IPS-18a (cell line): ENCODE measurements around the gene MYH9.

Source experiments
- H3K27ac ChIP-seq: one replicate; pipeline ENCODE4 v1.5.1; 2013; ENCODE audit warnings: low read length
- H3K27me3 ChIP-seq: one replicate; pipeline ENCODE4 v1.6.1; 2013; ENCODE audit warnings: mild to moderate bottlenecking, low read length; ENCODE audit not compliant: control insufficient read depth, insufficient read depth
- H3K36me3 ChIP-seq: one replicate; pipeline ENCODE4 v1.6.1; 2013; ENCODE audit warnings: low read depth, low read length; ENCODE audit not compliant: control insufficient read depth
- H3K4me1 ChIP-seq: one replicate; pipeline ENCODE4 v1.6.1; 2013; ENCODE audit warnings: low read depth, low read length; ENCODE audit not compliant: control insufficient read depth
- H3K4me3 ChIP-seq: one replicate; pipeline ENCODE4 v1.5.1; 2013; ENCODE audit warnings: low read length
- H3K9ac ChIP-seq: one replicate; pipeline ENCODE4 v1.6.1; 2013; ENCODE audit warnings: mild to moderate bottlenecking, low read length, moderate library complexity
- H3K9me3 ChIP-seq: one replicate; pipeline ENCODE4 v1.6.1; 2013; ENCODE audit warnings: low read depth, low read length; ENCODE audit not compliant: control insufficient read depth

The MYH9 gene

DNA sequence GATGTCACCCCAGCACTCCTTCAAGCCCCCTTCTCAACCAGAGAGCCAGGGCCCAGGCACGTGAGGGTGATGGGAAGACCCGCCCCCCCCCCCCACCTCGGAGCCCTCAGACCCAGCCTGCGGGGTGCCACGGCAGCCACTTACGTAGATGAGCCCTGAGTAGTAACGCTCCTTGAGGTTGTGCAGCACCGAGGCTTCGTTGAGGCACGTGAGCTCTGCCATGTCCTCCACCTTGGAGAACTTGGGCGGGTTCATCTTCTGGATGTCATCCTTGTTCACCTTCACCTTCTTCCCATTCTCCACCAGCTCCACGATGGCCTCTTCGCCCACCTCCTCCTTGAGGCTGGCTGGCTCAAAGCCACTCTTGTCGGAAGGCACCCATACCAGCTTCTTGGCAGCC lies 39.0 kb downstream of the MYH9 start:
- no peak overlapping the region for H3K27ac ChIP-seq
- H3K4me3 ChIP-seq = no peak overlapping the region
- H3K27me3 ChIP-seq = no peaks in the 10 kb centered on the region
- H3K9ac ChIP-seq = no peak overlapping the region
- H3K9me3 ChIP-seq = no peaks in the 10 kb centered on the region
- H3K4me1 ChIP-seq = peaks cover 24% of the 10 kb centered on the region
- H3K36me3 ChIP-seq = peaks cover 11% of the 10 kb centered on the region

DNA sequence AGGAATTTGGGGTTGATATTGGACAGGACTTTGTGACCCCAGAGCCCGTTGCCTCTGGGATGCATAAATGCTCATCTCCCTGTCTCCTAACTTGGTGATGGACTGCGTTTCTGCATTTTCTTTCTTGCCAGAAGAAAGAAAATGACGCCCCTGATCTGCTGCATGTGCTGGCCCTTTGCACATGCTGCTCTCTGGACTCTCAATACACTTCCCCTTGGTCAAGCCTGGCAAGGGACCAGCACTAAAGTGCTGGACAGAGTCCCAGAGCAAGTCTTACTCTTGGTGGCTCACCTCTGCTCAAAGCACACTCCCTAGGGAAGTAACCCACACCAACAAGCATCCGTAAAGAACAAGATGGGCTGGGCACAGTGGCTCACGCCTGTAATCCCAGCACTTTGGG lies 40.7 kb downstream of the MYH9 start:
- Histone ChIP-seq H3K27ac (no peak overlapping the region), H3K9ac (no peak overlapping the region), H3K4me1 (peaks cover 17% of the 10 kb centered on the region), H3K9me3 (no peaks in the 10 kb centered on the region), H3K36me3 (peaks cover 13% of the 10 kb centered on the region), H3K27me3 (no peaks in the 10 kb centered on the region), H3K4me3 (no peak overlapping the region)

DNA sequence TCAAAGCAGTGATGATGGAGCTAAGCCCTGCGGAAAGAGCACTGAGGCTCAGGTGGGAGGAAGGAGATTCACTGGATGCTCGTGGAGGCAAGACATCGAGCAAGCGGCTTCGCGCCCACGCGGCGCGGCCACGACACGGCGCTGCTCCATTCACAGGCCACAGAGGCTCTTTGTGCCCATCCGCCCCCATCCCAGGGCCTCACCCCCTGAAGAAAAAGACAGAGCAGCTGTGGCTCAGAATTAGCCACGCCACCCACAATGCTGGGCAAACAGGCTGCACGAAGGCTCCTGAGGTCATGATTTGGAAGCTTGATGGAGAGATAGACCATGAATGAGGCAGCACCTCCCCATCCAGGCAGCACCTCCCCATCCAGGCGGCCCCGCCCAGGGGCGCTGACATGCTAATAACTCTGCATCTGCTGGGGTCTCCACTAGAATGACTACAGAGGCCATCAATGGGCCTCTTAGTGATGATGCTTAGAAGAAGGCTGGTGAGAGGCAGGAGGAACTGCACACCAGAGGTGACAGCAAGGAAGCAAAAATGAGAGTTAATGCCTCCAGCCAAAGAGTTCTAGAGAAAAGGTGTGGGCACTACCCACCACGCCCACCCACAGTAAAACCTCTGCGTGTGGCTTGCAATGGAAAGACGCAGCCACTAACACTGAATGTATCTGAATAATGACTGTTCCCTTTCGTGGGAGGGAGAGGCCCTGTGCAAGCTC lies 43.5 kb downstream of the MYH9 start:
- Histone ChIP-seq H3K9me3 (no peaks in the 10 kb centered on the region), H3K36me3 (peaks cover 38% of the 10 kb centered on the region), H3K27ac (no peak overlapping the region), H3K4me3 (no peak overlapping the region), H3K4me1 (no peaks in the 10 kb centered on the region), H3K27me3 (no peaks in the 10 kb centered on the region), H3K9ac (no peak overlapping the region)

DNA sequence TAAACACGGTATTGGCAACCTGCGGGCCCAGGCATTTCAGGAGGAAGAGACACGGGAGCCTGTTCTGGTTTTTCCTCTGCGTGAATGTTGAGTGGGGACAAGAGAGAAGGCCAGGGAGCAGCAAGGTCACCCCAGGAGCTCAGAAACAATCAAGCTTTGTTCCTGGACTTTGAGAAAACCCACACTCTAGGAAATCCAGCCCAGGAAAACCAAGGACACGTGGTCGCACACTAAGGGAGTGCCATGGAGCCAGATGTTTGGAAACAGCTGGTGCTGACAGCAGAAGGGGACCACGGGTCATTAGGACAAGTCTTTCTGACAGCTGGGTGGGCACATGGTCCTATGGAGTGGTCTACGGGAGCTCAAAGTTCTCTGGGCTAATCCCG lies 44.1 kb downstream of the MYH9 start:
- Histone ChIP-seq H3K36me3 (peaks cover 44% of the 10 kb centered on the region), H3K9ac (no peak overlapping the region), H3K27me3 (no peaks in the 10 kb centered on the region), H3K27ac (no peak overlapping the region), H3K4me1 (no peaks in the 10 kb centered on the region), H3K4me3 (no peak overlapping the region), H3K9me3 (no peaks in the 10 kb centered on the region)

DNA sequence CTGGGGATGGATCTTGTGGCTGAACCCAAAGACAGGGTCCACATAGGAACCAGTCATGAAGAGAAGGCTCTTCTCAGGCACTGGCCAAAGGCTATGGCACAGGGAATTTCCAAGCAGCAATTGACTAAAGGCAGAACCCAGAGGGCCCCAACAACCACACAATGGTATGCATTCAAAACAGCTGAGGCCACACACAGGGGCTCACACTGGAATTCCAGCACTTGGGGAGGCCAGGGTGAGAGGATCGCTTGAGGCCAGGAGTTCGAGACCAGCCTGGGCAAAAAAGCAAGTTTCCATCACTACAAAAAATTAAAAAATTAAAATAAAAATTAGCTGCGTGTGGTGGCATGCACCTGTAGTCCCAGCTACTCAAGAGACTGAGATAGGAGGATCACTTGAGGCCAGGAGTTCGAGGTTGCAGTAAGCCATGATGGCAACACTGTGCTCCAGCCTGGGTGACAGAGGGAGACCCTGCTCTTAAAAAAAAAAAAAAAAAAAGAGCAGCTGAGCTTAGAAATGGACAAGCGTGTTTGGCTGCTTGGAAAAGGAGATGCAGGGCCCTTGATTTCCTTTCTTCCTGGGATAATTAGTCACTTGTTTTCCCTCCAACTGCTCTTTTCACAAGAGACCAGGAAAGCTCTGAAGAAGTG lies 44.6 kb downstream of the MYH9 start:
- peaks cover 46% of the 10 kb centered on the region for H3K36me3 ChIP-seq
- H3K27ac ChIP-seq = no peak overlapping the region

DNA sequence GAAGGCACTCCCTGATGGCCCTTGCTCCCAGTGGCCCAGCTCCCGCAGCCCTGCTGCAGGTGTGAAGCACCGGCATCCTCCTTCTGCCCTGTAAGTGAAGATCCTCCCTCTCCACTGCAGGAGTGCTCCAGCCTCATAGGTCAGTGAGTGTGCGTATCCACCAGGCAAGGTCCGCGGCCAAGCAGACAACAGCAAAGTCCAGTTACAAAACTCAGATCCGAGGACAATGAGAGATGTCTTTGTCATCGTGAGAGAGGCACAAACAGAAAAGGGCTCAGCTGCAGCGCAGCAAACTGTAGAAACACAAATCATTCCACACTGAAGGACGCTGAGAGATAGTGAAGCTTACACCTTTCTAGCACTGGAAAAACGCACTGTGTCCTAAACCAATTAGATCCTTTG lies 46.1 kb downstream of the MYH9 start:
- Histone ChIP-seq H3K4me1 (peaks cover 3% of the 10 kb centered on the region), H3K4me3 (no peak overlapping the region), H3K9me3 (no peaks in the 10 kb centered on the region), H3K27me3 (no peaks in the 10 kb centered on the region), H3K9ac (no peak overlapping the region), H3K27ac (no peak overlapping the region), H3K36me3 (peaks cover 54% of the 10 kb centered on the region)

More for the DNA sequence above, 44.6 kb downstream of the MYH9 start:
- H3K4me3 ChIP-seq = no peak overlapping the region
- no peak overlapping the region for H3K9ac ChIP-seq
- no peaks in the 10 kb centered on the region for H3K9me3 ChIP-seq
- H3K4me1 ChIP-seq = no peaks in the 10 kb centered on the region
- no peaks in the 10 kb centered on the region for H3K27me3 ChIP-seq

DNA sequence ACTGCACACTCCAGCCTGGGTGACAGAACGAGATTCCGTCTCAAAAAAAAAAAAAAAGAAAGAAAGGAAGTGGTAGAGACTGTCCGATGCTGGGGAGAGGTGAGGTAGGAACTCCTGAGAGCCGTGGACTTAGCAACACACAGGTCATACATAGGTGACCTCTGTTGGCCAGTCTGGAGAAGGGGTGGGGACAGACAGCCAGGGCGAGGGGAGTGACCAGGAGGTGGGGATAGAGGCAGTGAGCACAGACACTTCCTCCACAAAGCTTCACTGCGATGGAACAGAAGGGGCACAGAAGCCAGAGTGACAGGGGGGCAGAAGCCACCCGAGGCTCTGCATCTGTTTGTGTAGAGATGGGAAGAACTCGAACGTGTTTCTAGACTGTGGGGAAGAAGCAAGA lies 47.1 kb downstream of the MYH9 start:
- peaks cover 12% of the 10 kb centered on the region for H3K4me1 ChIP-seq
- no peak overlapping the region for H3K27ac ChIP-seq
- H3K9ac ChIP-seq = no peak overlapping the region
- H3K36me3 ChIP-seq = peaks cover 56% of the 10 kb centered on the region
- H3K27me3 ChIP-seq = no peaks in the 10 kb centered on the region
- no peak overlapping the region for H3K4me3 ChIP-seq
- no peaks in the 10 kb centered on the region for H3K9me3 ChIP-seq

DNA sequence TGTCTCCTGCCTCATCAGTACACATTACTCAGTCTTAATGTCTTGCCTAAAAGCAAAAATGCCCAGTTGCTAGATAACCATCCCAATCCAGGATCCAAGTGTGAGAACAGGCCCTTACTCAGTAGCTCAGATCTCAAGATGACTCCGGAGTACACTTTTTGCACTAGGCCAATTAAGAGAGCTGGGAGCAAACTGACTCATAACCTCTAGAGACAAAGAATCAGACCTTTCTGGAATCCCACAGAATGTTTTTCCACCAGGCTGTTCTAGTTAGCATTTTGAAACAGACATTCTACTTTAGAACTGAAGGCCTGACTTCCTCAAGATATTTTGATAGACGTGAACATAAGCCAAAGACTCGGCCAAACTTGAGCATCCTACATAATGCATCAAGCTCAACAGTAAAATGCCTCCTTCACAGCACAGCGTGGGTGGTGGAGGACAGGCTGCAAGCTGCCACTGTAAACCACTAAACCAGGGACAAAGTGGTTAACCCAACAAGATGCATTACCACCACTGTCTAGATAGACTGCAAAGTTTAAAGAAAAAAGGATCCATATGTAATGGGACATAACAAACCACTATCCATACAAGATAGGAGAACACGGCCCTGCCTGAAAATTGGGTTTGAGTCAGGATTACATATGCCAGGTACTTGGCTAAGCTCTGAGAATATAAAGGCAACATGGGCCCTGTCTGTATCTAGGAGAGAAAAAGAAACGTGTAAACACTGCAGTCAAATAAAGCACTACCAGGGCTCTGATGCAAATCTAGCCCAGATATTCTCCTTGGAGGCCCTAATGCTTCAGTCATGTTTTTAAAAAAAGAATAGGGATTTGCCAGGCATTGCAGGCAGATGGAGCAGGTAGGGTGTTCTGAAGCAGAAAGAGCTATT lies 48.3 kb downstream of the MYH9 start:
- Histone ChIP-seq H3K36me3 (peaks cover 56% of the 10 kb centered on the region), H3K9me3 (no peaks in the 10 kb centered on the region), H3K4me1 (peaks cover 17% of the 10 kb centered on the region), H3K9ac (no peak overlapping the region), H3K27ac (no peak overlapping the region), H3K4me3 (no peak overlapping the region), H3K27me3 (no peaks in the 10 kb centered on the region)

DNA sequence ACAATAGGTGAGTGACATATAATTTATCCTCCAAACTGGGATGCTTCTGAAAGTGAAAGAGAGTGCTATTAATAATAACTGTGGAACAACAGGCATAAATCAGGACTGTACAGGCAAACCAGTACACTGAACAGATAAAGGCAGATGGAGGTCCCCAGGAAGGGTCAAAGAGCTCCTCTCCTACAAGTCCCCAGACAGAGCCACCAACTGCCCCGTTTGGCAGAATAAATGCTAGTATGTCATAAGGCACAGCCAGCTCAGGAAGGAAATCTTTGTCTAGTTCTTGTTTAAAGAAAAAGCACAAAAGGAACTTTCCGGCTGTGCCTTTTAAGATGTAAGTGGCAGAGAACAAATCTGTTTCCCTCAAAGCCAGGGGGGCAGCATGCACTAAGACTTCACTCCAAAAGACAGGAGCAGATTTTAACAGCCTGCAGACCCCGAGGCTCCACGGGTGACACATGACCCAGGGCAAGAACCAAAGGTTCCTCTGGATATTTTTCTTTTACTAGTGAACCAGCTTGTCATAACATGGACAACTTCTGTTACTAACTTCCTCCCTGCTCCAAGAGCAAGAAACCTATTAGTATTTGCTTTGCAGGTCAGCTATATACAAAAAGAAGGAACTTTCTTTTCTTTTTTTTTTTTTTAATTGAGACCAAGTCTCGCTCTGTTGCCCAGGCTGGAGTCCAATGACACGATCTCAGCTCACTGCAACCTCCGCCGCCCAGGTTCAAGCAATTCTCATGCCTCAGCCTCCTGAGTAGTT lies 50.2 kb downstream of the MYH9 start:
- peaks cover 28% of the 10 kb centered on the region for H3K4me1 ChIP-seq
- H3K4me3 ChIP-seq = no peak overlapping the region
- no peak overlapping the region for H3K9ac ChIP-seq
- no peaks in the 10 kb centered on the region for H3K27me3 ChIP-seq
- H3K9me3 ChIP-seq = no peaks in the 10 kb centered on the region
- H3K36me3 ChIP-seq = peaks cover 56% of the 10 kb centered on the region
- no peak overlapping the region for H3K27ac ChIP-seq

DNA sequence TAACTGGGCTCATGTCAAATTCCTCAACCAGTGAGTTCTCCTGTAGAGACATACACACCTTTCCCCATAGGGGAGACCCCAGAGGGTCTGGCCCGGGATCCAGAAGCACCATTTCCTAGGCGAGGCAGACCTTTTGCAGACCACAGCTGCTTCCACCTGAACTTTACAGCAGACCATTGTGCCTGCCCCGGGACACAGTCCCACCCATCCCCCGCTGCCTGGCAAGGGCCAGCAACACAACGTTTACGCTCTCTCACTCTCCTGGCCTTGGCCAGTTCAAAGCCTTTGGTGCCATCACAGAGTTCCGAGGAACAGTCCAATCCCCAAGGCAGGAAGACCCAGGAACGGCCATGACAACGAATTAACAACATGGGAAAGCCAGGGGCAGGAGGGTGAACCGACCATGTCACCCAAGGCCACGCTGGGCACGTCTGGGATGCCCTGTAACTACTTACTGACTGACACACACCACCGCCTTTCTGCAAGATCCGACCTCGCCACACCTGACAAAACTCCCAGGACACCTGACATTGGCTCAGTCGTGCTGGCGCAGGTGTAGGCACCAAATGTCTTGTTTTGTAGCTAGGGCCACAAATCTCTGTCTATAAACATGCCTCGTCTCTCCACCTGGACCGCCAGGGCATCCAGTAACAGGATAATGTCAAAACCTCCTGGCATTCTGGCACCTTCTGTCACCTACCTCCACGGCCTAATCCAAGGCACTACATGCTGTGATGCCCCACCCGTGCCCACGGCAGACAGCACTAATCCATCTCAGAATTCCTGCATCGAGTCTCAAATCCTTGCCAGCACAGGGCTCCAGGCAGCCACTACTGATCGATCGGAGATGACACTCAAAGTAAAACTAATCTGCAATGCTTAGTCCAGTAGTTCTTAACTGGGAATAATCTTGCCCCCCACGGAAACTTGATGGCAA lies 51.3 kb downstream of the MYH9 start:
- no peaks in the 10 kb centered on the region for H3K27me3 ChIP-seq
- peaks cover 37% of the 10 kb centered on the region for H3K4me1 ChIP-seq
- no peaks in the 10 kb centered on the region for H3K9me3 ChIP-seq
- H3K9ac ChIP-seq = no peak overlapping the region
- no peak overlapping the region for H3K4me3 ChIP-seq
- H3K36me3 ChIP-seq = peaks cover 49% of the 10 kb centered on the region
- no peak overlapping the region for H3K27ac ChIP-seq
